IPS-NIHi11 (cell line): ENCODE results near the gene SEPTIN12.
"Not testable (repeated sequence)": the region's sequence is repeated elsewhere in the genome, so short reads cannot be mapped to it uniquely, and the experiment has no call there.

Source experiments
- DNase-seq: peaks from one replicate; pipeline ENCODE4 v3.0.0; 2012; ENCODE audit warnings: mixed read lengths, low spot score

SEPTIN12 gene

GRCh38 chr16:4802659-4803287 lies 14.6 kb upstream of the SEPTIN12 start:
- DNase-seq: peak; percentile 100

- DNase-seq: peak; percentile 89
These were observed 14.0 kb upstream of the SEPTIN12 start, which contains the start of gene ROGDI for GRCh38 chr16:4801962-4802658. Gene ROGDI (minus strand): TSS chr16:4802633. CDS start chr16:4802571, 62 bp downstream.

GRCh38 chr16:4801051-4801961 lies 13.2 kb upstream of the SEPTIN12 start:
- DNase-seq: no peak

GRCh38 chr16:4800290-4801041 lies 12.3 kb upstream of the SEPTIN12 start:
- no peak for DNase-seq

GRCh38 chr16:4799171-4799855 lies 11.2 kb upstream of the SEPTIN12 start:
- DNase-seq: no peak

GRCh38 chr16:4798456-4798855 lies 10.3 kb upstream of the SEPTIN12 start:
- DNase-seq: no peak

GRCh38 chr16:4797805-4798252 lies 9.7 kb upstream of the SEPTIN12 start:
- no peak for DNase-seq

GRCh38 chr16:4796982-4797804 lies 9.0 kb upstream of the SEPTIN12 start:
- DNase-seq: no peak

- no peak for DNase-seq
These were observed 7.9 kb upstream of the SEPTIN12 start for GRCh38 chr16:4795828-4796572.

GRCh38 chr16:4795181-4795827 lies 7.2 kb upstream of the SEPTIN12 start, which contains the start of gene SMIM22:
Gene SMIM22 (plus strand): TSS chr16:4795369. CDS start chr16:4795735, 366 bp downstream.
- DNase-seq: peak; percentile 45

GRCh38 chr16:4792951-4793513 lies 4.9 kb upstream of the SEPTIN12 start:
- no peak for DNase-seq

GRCh38 chr16:4790871-4791270 lies 2.7 kb upstream of the SEPTIN12 start:
- DNase-seq: no peak

GRCh38 chr16:4790261-4790660 lies 2.1 kb upstream of the SEPTIN12 start:
- no peak for DNase-seq

GRCh38 chr16:4788910-4789309 lies 765 bp upstream of the SEPTIN12 start:
- no peak for DNase-seq

- DNase-seq: no peak
These were observed 344 bp upstream of the SEPTIN12 start for GRCh38 chr16:4788489-4788889.

GRCh38 chr16:4787068-4787467 lies 1.1 kb downstream of the SEPTIN12 start:
- DNase-seq: no peak

- DNase-seq: no peak
These were observed 2.2 kb downstream of the SEPTIN12 start for GRCh38 chr16:4785758-4786433.

- not testable (repeated sequence) for DNase-seq
These were observed 3.6 kb downstream of the SEPTIN12 start for GRCh38 chr16:4784444-4784987.
